Endodermal cell (in vitro differentiated cells): ENCODE data around the gene STXBP6. TPM values are rescaled to one million over a fixed set of nuclear protein-coding genes. Genes with fewer than 3 reads are reported as not detected.

Source experiments
- DNase-seq: peaks from one replicate; pipeline ENCODE4 v3.0.0-alpha.2; 2017
- H3K27ac ChIP-seq: 2 replicates; pipeline ENCODE4 v1.5.1; 2013; ENCODE audit warnings: mild to moderate bottlenecking, low read depth, low read length, moderate library complexity
- H3K27me3 ChIP-seq: 2 replicates; pipeline ENCODE4 v1.6.1; 2013; ENCODE audit warnings: mild to moderate bottlenecking, low read length, moderate library complexity; ENCODE audit not compliant: insufficient read depth, control insufficient read depth, poor library complexity, severe bottlenecking
- H3K36me3 ChIP-seq: 2 replicates; pipeline ENCODE4 v1.7.0; 2013; ENCODE audit warnings: mild to moderate bottlenecking, low read length, moderate library complexity; ENCODE audit not compliant: control insufficient read depth, insufficient read depth
- H3K4me1 ChIP-seq: one replicate; pipeline ENCODE4 v1.7.0; 2013; ENCODE audit warnings: low read length; ENCODE audit not compliant: control insufficient read depth, insufficient read depth
- H3K4me3 ChIP-seq: 2 replicates; pipeline ENCODE4 v1.5.1; 2013; ENCODE audit warnings: mild to moderate bottlenecking, low read length, moderate library complexity
- H3K9ac ChIP-seq: 2 replicates; pipeline ENCODE4 v1.6.1; 2013; ENCODE audit warnings: mild to moderate bottlenecking, low read length, moderate library complexity; ENCODE audit not compliant: poor library complexity, severe bottlenecking; ENCODE audit errors: extremely low read depth
- H3K9me3 ChIP-seq: 2 replicates; pipeline ENCODE4 v1.6.1; 2013; ENCODE audit warnings: mild to moderate bottlenecking, low read length, moderate library complexity; ENCODE audit not compliant: control insufficient read depth
- H3K27ac Mint-ChIP-seq: 2 replicates; pipeline ENCODE4 v1.8.0; 2020; ENCODE audit warnings: mixed read lengths
- H3K27me3 Mint-ChIP-seq: 2 replicates; pipeline ENCODE4 v1.8.0; 2021; ENCODE audit warnings: mild to moderate bottlenecking, mixed read lengths; ENCODE audit not compliant: insufficient read depth
- H3K36me3 Mint-ChIP-seq: 2 replicates; pipeline ENCODE4 v1.8.0; 2020; ENCODE audit warnings: low read depth, mixed read lengths
- H3K4me1 Mint-ChIP-seq: 2 replicates; pipeline ENCODE4 v1.8.0; 2020; ENCODE audit warnings: mixed read lengths
- H3K4me3 Mint-ChIP-seq: 2 replicates; pipeline ENCODE4 v1.8.0; 2020; ENCODE audit warnings: mild to moderate bottlenecking, moderate library complexity, mixed read lengths
- H3K9me3 Mint-ChIP-seq: 2 replicates; pipeline ENCODE4 v1.8.0; 2020; ENCODE audit warnings: mild to moderate bottlenecking, mixed read lengths
- WGBS, 2 experiments: methylation state at CpG; one replicate each; pipeline versions ENCODE4 v1.1.5 to v1.1.7; 2013; ENCODE audit warnings: missing lambda C conversion rate in 2 of 2, mixed read lengths in 1 of 2; ENCODE audit not compliant: insufficient coverage in 1 of 2, insufficient read length in 1 of 2; 5-methylcytosine and 5-hydroxymethylcytosine counted together
- total RNA-seq, 2 donors: library from RNA; stranded (reverse); fragmentation: NEBNext Ultra II Directional in 1 of 2; extraction: Animal tissue kit (Norgen Biotek cat#: 25700) in 1 of 2; gene quantifications; 2 replicates in 1 of 2; 3 replicates in 1 of 2; pipeline ENCODE4 v1.2.1, GENCODE V29; 2021
- TF ChIP-seq, protein P1 (sequence below): fragments of 200-600 bp; sonication (generic); conservative IDR thresholded peaks from 2 replicates; pipeline ENCODE4 v1.5.0; 2021; ENCODE audit warnings: antibody characterized with exemption, mild to moderate bottlenecking

Gene STXBP6
- total RNA-seq, 2 donors from 2014 or later: 0.64 to 1.5 TPM

GRCh38 chr14:24834956-24835355, 215.0 kb downstream of the STXBP6 start:
- Histone ChIP-seq H3K27ac (no peak overlapping the region), H3K36me3 (no peaks in the 10 kb centered on the region), H3K27me3 (peaks cover 30% of the 10 kb centered on the region), H3K9me3 (no peaks in the 10 kb centered on the region), H3K4me3 (no peak overlapping the region), H3K9ac (no peak overlapping the region), H3K4me1 (peaks cover 6% of the 10 kb centered on the region)
- H3K27ac Mint-ChIP-seq: no peak overlapping the region
- H3K4me1 Mint-ChIP-seq: peaks cover 12% of the 10 kb centered on the region
- H3K4me3 Mint-ChIP-seq: no peak overlapping the region
- TF ChIP-seq, protein P1, sequence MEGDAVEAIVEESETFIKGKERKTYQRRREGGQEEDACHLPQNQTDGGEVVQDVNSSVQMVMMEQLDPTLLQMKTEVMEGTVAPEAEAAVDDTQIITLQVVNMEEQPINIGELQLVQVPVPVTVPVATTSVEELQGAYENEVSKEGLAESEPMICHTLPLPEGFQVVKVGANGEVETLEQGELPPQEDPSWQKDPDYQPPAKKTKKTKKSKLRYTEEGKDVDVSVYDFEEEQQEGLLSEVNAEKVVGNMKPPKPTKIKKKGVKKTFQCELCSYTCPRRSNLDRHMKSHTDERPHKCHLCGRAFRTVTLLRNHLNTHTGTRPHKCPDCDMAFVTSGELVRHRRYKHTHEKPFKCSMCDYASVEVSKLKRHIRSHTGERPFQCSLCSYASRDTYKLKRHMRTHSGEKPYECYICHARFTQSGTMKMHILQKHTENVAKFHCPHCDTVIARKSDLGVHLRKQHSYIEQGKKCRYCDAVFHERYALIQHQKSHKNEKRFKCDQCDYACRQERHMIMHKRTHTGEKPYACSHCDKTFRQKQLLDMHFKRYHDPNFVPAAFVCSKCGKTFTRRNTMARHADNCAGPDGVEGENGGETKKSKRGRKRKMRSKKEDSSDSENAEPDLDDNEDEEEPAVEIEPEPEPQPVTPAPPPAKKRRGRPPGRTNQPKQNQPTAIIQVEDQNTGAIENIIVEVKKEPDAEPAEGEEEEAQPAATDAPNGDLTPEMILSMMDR: no peak
- no peaks in the 10 kb centered on the region for H3K27me3 Mint-ChIP-seq
- no peak for DNase-seq
- no peaks in the 10 kb centered on the region for H3K9me3 Mint-ChIP-seq
- H3K36me3 Mint-ChIP-seq: no peaks in the 10 kb centered on the region
- 90 to 91% methylated on average over 5 to 6 of the region's 6 CpGs for WGBS, 2 experiments

DNA sequence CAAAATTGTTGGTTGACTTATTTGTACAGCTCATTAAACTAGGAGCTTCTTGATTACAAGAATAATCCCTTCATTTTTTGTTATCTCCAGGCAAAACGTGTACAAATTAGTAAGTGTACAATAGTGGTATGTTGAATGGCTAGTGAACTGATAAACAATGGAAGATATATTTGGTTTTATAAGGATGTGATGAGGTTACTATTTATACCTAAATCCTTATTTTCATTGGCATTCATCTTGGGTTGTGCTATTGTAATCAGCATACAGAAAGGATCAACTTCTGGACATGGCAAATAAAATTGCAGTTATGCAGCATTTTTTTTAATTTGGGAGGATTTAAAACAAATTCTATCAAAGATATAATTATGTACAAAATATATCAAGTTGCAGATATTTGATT, 216.6 kb downstream of the STXBP6 start:
- H3K9me3 Mint-ChIP-seq: no peaks in the 10 kb centered on the region
- DNase-seq: no peak
- Histone ChIP-seq H3K36me3 (no peaks in the 10 kb centered on the region), H3K27ac (no peak overlapping the region), H3K27me3 (peaks cover 30% of the 10 kb centered on the region), H3K4me3 (no peak overlapping the region), H3K9ac (no peak overlapping the region), H3K9me3 (no peaks in the 10 kb centered on the region), H3K4me1 (no peaks in the 10 kb centered on the region)
- H3K4me1 Mint-ChIP-seq: no peaks in the 10 kb centered on the region
- H3K27me3 Mint-ChIP-seq: no peaks in the 10 kb centered on the region
- no peak overlapping the region for H3K4me3 Mint-ChIP-seq
- no peak overlapping the region for H3K27ac Mint-ChIP-seq
- WGBS, 2 experiments: 86% methylated on average over 1 of the region's 1 CpG; no CpG with 5 or more reads in 1 of the 2 experiments
- H3K36me3 Mint-ChIP-seq: no peaks in the 10 kb centered on the region
- TF ChIP-seq, protein P1: no peak

DNA sequence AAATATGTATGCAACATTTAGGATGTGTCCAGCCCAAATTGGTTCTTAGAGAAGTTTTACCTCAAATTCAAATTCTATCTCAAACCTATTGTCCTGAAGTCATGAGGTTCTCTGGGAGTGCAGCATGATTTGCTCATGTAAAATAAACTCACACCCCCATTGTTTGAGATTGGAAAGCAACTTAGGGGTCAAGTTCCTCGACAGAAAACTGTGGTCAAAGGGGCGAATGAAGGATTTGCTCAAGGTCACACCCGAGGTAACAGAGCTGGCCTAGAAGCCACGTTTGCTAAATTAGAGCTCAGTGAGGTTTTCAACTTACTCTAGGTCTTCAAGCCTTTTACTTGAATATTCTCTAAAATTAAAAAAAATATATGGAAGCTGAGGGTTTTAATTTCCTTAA, 218.3 kb downstream of the STXBP6 start:
- Mint-ChIP-seq H3K36me3 (no peaks in the 10 kb centered on the region), H3K27ac (no peak overlapping the region), H3K4me1 (no peaks in the 10 kb centered on the region), H3K4me3 (no peak overlapping the region), H3K9me3 (no peaks in the 10 kb centered on the region), H3K27me3 (no peaks in the 10 kb centered on the region)
- H3K9ac ChIP-seq: no peak overlapping the region
- H3K36me3 ChIP-seq: no peaks in the 10 kb centered on the region
- no peaks in the 10 kb centered on the region for H3K9me3 ChIP-seq
- TF ChIP-seq, protein P1: no peak
- DNase-seq: no peak
- no peak overlapping the region for H3K4me3 ChIP-seq
- no peaks in the 10 kb centered on the region for H3K4me1 ChIP-seq
- H3K27ac ChIP-seq: no peak overlapping the region
- WGBS, 2 experiments: 88% methylated on average over 4 of the region's 4 CpGs; no CpG with 5 or more reads in 1 of the 2 experiments
- H3K27me3 ChIP-seq: peaks cover 30% of the 10 kb centered on the region
